Small intestine (tissue), 16 donors: ENCODE measurements around the gene ZNF557. TPM values are rescaled to one million over a fixed set of nuclear protein-coding genes. Genes with fewer than 3 reads are reported as not detected.
"Not testable (repeated sequence)": the region's sequence is repeated elsewhere in the genome, so short reads cannot be mapped to it uniquely, and the experiment has no call there.

Experiments used
- DNase-seq, 2 donors: peaks; one replicate each; pipeline versions ENCODE4 v3.0.0 to v3.0.0-alpha.2; 2013
- FAIRE-seq: peaks from 2 replicates; lab custom pipeline; 2012; peaks lifted over from hg19 to GRCh38; lab: Jason Lieb, UNC
- H3K27ac ChIP-seq, 3 donors: one replicate each; pipeline ENCODE4 v1.5.1; 2013; ENCODE audit warnings: low read length in 2 of 3, mild to moderate bottlenecking in 2 of 3, control low read depth in 1 of 3, inconsistent platforms in 1 of 3, low read depth in 1 of 3, moderate library complexity in 1 of 3
- H3K27me3 ChIP-seq, 3 donors: one replicate each; pipeline ENCODE4 v1.6.1; 2013; ENCODE audit warnings: low read length in 3 of 3, inconsistent platforms in 1 of 3; ENCODE audit not compliant: control insufficient read depth in 3 of 3, insufficient read depth in 3 of 3
- H3K36me3 ChIP-seq, 3 donors: one replicate each; pipeline ENCODE4 v1.6.1; 2013; ENCODE audit warnings: low read length in 3 of 3, inconsistent platforms in 1 of 3, low read depth in 1 of 3, mild to moderate bottlenecking in 1 of 3, moderate library complexity in 1 of 3; ENCODE audit not compliant: control insufficient read depth in 3 of 3, insufficient read depth in 2 of 3
- H3K4me1 ChIP-seq, 3 donors: one replicate each; pipeline ENCODE4 v1.6.1; 2013; ENCODE audit warnings: low read length in 2 of 3, inconsistent platforms in 1 of 3, low read depth in 1 of 3, mild to moderate bottlenecking in 1 of 3, moderate library complexity in 1 of 3; ENCODE audit not compliant: control insufficient read depth in 3 of 3, insufficient read depth in 2 of 3
- H3K4me3 ChIP-seq, 3 donors: one replicate each; pipeline ENCODE4 v1.5.1; 2013; ENCODE audit warnings: low read length in 3 of 3, control low read depth in 1 of 3, inconsistent platforms in 1 of 3, low read depth in 1 of 3, mild to moderate bottlenecking in 1 of 3, moderate library complexity in 1 of 3
- H3K9me3 ChIP-seq, 2 donors: one replicate each; pipeline ENCODE4 v1.6.1; 2013; ENCODE audit warnings: low read depth in 1 of 2, low read length in 1 of 2; ENCODE audit not compliant: control insufficient read depth in 2 of 2, insufficient read depth in 1 of 2
- WGBS, 3 donors: extraction: QIAGEN DNeasy Blood & Tissue Kit; methylation state at CpG; one replicate each; pipeline ENCODE4 v1.1.7; 2013; 5-methylcytosine and 5-hydroxymethylcytosine counted together
- long read RNA-seq, 10 donors: transcript quantifications; one replicate each; lab custom pipeline, GENCODE V29; 2026
- polyA plus RNA-seq, 4 donors: library from polyadenylated mRNA; stranded (reverse) in 3 of 4; unstranded in 1 of 4; fragments of 200-250 nt in 3 of 4; fragments of 120-200 nt in 1 of 4; gene quantifications; one replicate each; pipeline versions ENCODE4 v1.2.1 to v1.2.3, GENCODE V29; 2013
- donor health status: healthy with polysubstance abuse.
- donor health status: control.
- donor health status: control.
- donor health status: Bipolar disorder and iron deficiency.
- donor health status: healthy.

The ZNF557 gene
- 1 to 10 TPM; 1.9 to 6.6 (median 2.4) TPM for polyA plus RNA-seq
- long read RNA-seq, donor 1 = 0 reads
- long read RNA-seq, donor 2, full-length matches to known transcripts = 2 of 2 reads
- long read RNA-seq, donor 2, partial matches to known transcripts = 0 of 2 reads
- long read RNA-seq, donor 2, other reads (novel, unspliced or antisense) = 0 of 2 reads
- long read RNA-seq, donor 3, full-length matches to known transcripts = 2 of 2 reads
- long read RNA-seq, donor 3, partial matches to known transcripts = 0 of 2 reads
- long read RNA-seq, donor 3, other reads (novel, unspliced or antisense) = 0 of 2 reads
- long read RNA-seq, donor 4 = 0 reads
- long read RNA-seq, donor 5 = 0 reads
- long read RNA-seq, donor 6, partial matches to known transcripts = 0 of 1 reads
- long read RNA-seq, donor 6, other reads (novel, unspliced or antisense) = 0 of 1 reads
- long read RNA-seq, donor 7 = 0 reads
- long read RNA-seq, donor 8, partial matches to known transcripts = 0 of 1 reads
- long read RNA-seq, donor 8, other reads (novel, unspliced or antisense) = 0 of 1 reads
- long read RNA-seq, donor 9 = 0 reads
- long read RNA-seq, donor 10 = 0 reads

DNA sequence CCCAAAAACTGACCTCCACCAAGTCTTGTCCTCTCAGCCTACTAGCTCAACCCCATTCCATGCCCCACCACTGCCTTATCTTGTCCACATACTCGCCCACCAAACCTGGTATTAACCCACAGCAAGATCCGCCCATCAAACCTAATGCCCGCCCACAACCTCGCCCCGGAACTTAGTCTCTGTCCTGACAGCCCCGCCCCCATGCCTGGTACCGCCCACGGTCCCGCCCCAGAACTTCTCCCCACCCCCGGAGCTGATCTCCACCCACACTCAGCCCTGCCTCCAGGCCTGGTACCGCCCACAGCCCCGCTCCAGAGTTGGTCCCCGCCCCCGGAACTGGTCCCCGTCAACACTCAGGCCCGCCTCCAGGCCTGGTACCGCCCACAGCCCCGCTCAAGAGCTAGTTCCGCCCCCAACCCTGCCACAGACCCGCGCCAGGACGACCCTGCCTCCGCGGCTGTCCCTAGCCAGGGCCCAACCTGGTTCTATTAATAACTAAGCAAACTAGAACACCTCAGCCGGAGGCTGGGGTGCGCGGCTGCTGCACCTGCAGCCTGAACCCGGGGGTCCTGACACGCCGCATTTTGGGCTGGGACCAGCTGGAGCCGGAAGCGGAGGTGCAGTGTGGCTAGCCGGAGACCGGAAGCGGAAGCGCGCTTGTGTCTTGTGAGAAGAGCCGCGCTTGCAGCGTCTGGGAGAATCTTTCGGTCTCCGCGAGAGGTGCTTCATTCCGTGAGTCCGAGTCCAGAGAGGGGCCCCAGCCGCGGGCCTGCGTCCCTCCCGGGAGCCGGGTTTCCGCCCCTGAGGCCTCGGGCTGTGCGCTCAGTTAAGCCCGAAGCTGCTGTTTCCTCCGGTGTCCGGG is at the start of gene ZNF557:
TSS of gene ZNF557 (plus strand) at position 662 of the 862 bp plus-strand sequence. CDS start 5,372 bp downstream, outside the sequence.
- FAIRE-seq = no peak
- 1% methylated on average over 53 to 56 of the region's 56 CpGs for WGBS, 3 donors

DNA sequence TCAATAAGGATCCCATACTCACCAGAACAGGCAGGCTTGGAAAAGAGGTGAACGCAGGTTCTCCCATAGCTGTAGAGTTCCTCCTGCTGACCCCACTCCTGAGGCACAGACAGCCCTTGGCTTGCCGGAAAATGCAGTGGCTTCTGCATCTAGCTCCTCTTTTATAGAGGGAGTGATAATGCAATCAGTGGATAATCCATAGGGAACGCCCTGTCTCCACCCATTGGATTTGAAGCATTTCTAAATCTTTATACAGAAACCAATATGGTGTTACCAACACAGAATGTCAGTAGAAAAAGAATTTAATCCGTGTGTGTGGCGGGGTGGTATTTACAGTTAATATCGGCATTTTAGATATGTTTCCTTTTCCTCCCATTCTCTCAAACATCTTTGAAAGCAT is 48.2 kb upstream of the ZNF557 start, which contains the start of gene MBD3L2B:
TSS of gene MBD3L2B (minus strand) at position 101 of the 400 bp plus-strand sequence. CDS start at position 67, 34 bp downstream.
- not testable (repeated sequence) for FAIRE-seq, H3K27me3 ChIP-seq, H3K4me3 ChIP-seq, H3K9me3 ChIP-seq, H3K27ac ChIP-seq, DNase-seq, H3K36me3 ChIP-seq, H3K4me1 ChIP-seq
- no CpG with 5 or more reads among the region's 6 CpGs for WGBS, 3 donors

More for the DNA sequence above, at the start of gene ZNF557:
- Histone ChIP-seq H3K4me1 (peaks cover 2 to 6% (median 4%) of the 10 kb centered on the region in 3 donors), H3K36me3 (peaks cover 5 to 29% (median 11%) of the 10 kb centered on the region in 3 donors), H3K4me3 (peak within 1 kb of the TSS; percentile 82 to 97 (median 84)), H3K27ac (peak within 1 kb of the TSS; percentile 28 to 92 (median 90)), H3K9me3 (peaks cover 0 to 12% of the 10 kb centered on the region in 2 donors), H3K27me3 (no peaks in the 10 kb centered on the region)
- peak; percentile 98 to 99 for DNase-seq

DNA sequence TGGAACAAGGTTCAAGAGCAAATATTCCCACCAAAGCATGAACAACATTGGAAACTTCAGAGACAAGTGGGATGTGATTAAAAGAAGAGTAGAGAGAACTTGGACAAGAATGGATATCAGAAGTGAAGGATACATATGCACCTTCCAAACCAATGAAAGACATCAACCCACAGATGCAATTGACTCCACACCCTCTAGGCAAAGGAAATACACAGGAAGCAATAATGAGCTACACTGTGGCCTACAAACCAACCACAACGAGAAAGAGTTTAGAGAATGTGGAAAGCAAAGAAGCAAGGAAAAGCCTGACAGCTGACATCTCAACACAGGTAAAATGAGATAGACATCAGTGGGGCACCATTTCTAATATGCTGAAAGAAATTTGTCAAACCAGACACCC is 40.7 kb upstream of the ZNF557 start:
- not testable (repeated sequence) for FAIRE-seq, H3K4me3 ChIP-seq, H3K36me3 ChIP-seq, DNase-seq, H3K4me1 ChIP-seq, H3K27ac ChIP-seq, H3K9me3 ChIP-seq, H3K27me3 ChIP-seq
- no CpG with 5 or more reads among the region's 1 CpG for WGBS, 3 donors

DNA sequence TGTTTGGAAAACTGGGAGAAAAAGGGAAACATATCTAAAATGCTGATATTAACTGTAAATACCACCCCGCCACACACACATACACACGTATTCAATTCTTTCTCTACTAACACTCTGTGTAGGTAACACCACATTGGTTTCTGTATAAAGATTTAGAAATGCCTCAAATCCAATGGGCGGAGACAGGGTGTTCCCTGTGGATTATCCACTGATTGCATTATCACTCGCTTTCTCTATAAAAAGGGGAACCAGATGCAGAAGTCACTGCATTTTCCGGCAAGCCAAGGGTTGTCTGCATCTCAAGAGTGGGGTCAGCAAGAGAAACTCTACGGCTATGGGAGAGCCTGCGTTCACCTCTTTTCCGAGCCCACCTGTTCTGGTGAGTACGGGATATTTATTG is 39.2 kb upstream of the ZNF557 start, which contains the start of gene MBD3L5:
TSS of gene MBD3L5 (plus strand) at position 301 of the 400 bp plus-strand sequence. CDS start at position 335, 34 bp downstream.
- not testable (repeated sequence) for DNase-seq, H3K27me3 ChIP-seq, H3K4me3 ChIP-seq, H3K27ac ChIP-seq, H3K36me3 ChIP-seq, FAIRE-seq, H3K9me3 ChIP-seq, H3K4me1 ChIP-seq
- WGBS, 3 donors = no CpG with 5 or more reads among the region's 9 CpGs

DNA sequence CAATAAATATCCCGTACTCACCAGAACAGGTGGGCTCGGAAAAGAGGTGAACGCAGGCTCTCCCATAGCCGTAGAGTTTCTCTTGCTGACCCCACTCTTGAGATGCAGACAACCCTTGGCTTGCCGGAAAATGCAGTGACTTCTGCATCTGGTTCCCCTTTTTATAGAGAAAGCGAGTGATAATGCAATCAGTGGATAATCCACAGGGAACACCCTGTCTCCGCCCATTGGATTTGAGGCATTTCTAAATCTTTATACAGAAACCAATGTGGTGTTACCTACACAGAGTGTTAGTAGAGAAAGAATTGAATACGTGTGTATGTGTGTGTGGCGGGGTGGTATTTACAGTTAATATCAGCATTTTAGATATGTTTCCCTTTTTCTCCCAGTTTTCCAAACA is 29.4 kb upstream of the ZNF557 start, which contains the start of gene MBD3L4:
TSS of gene MBD3L4 (minus strand) at position 101 of the 400 bp plus-strand sequence. CDS start at position 66, 35 bp downstream.
- H3K27me3 ChIP-seq, H3K27ac ChIP-seq, H3K9me3 ChIP-seq, DNase-seq, FAIRE-seq, H3K4me3 ChIP-seq, H3K36me3 ChIP-seq, H3K4me1 ChIP-seq: not testable (repeated sequence)
- no CpG with 5 or more reads among the region's 9 CpGs for WGBS, 3 donors

DNA sequence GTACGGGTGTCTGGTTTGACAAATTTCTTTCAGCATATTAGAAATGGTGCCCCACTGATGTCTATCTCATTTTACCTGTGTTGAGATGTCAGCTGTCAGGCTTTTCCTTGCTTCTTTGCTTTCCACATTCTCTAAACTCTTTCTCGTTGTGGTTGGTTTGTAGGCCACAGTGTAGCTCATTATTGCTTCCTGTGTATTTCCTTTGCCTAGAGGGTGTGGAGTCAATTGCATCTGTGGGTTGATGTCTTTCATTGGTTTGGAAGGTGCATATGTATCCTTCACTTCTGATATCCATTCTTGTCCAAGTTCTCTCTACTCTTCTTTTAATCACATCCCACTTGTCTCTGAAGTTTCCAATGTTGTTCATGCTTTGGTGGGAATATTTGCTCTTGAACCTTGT is 27.9 kb upstream of the ZNF557 start:
- no CpG with 5 or more reads among the region's 2 CpGs for WGBS, 3 donors
- not testable (repeated sequence) for DNase-seq, H3K9me3 ChIP-seq, FAIRE-seq, H3K36me3 ChIP-seq, H3K4me3 ChIP-seq, H3K4me1 ChIP-seq, H3K27me3 ChIP-seq, H3K27ac ChIP-seq

DNA sequence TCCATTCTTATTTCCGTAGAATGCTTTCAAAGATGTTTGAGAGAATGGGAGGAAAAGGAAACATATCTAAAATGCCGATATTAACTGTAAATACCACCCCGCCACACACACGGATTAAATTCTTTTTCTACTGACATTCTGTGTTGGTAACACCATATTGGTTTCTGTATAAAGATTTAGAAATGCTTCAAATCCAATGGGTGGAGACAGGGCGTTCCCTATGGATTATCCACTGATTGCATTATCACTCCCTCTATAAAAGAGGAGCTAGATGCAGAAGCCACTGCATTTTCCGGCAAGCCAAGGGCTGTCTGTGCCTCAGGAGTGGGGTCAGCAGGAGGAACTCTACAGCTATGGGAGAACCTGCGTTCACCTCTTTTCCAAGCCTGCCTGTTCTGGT is 20.5 kb upstream of the ZNF557 start, which contains the start of gene MBD3L2:
TSS of gene MBD3L2 (plus strand) at position 301 of the 400 bp plus-strand sequence. CDS start at position 354, 53 bp downstream.
- H3K36me3 ChIP-seq, H3K27me3 ChIP-seq, H3K4me1 ChIP-seq, DNase-seq, FAIRE-seq, H3K4me3 ChIP-seq, H3K9me3 ChIP-seq, H3K27ac ChIP-seq: not testable (repeated sequence)
- WGBS, 3 donors = no CpG with 5 or more reads among the region's 7 CpGs

DNA sequence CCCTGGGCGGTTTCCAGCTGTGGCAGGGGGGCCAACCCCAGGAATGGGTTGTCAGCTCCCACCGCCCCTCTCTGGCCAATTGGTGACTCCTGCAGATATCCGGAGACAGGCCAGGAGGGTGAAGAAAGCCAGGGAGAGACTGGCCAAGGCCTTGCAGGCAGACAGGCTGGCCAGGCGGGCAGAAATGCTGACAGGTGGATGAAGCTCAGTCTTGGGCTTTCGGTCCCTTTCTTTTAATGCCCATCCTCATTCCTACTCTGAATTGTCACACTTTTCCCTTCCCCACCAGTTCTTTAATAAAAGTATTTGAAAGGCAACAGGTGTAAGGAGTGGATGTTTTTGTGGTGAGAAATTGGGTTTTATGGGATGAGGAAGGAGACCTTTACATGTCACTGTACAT is 18.1 kb upstream of the ZNF557 start:
- not testable (repeated sequence) for H3K36me3 ChIP-seq, FAIRE-seq, H3K27me3 ChIP-seq, H3K9me3 ChIP-seq, DNase-seq, H3K27ac ChIP-seq, H3K4me1 ChIP-seq, H3K4me3 ChIP-seq
- WGBS, 3 donors = 68 to 91% (median 91%) methylated on average over 2 of the region's 5 CpGs
